CD14-positive monocyte (primary cell): ENCODE results near the gene BSND. TPM values are rescaled to one million over a fixed set of nuclear protein-coding genes. Genes with fewer than 3 reads are reported as not detected.
A peak's percentile ranks its signal among the peaks of the same experiment; 100 is the strongest.

Source experiments
- DNase-seq, 3 donors: peaks; one replicate each; pipeline ENCODE4 v3.0.0-alpha.2; 2011 to 2022
- H2AFZ ChIP-seq: 2 replicates; pipeline ENCODE4 v1.6.0; 2012; ENCODE audit warnings: mild to moderate bottlenecking, low read depth, low read length, inconsistent platforms; ENCODE audit not compliant: insufficient read depth, poor library complexity, severe bottlenecking
- H3K27ac ChIP-seq, 2 donors: 1 replicate in 1 of 2; 2 replicates in 1 of 2; pipeline ENCODE4 v1.5.1; 2012 to 2013; ENCODE audit warnings: low read length in 2 of 2, control low read depth in 1 of 2, inconsistent platforms in 1 of 2, low read depth in 1 of 2, mild to moderate bottlenecking in 1 of 2
- H3K27me3 ChIP-seq, 2 donors: one replicate each; pipeline versions ENCODE4 v1.6.0 to v1.6.1; 2011 to 2013; ENCODE audit warnings: low read length in 2 of 2; ENCODE audit not compliant: control insufficient read depth in 2 of 2, insufficient read depth in 2 of 2
- H3K36me3 ChIP-seq, 2 donors: replicated peaks in 1 of 2; 1 replicate in 1 of 2; 2 replicates in 1 of 2; pipeline versions ENCODE4 v1.5.1 to v1.6.1; 2012 to 2013; ENCODE audit warnings: low read length in 2 of 2, control low read depth in 1 of 2, inconsistent platforms in 1 of 2, mild to moderate bottlenecking in 1 of 2; ENCODE audit not compliant: insufficient read depth in 2 of 2, control insufficient read depth in 1 of 2
- H3K4me1 ChIP-seq, 2 donors: 1 replicate in 1 of 2; 2 replicates in 1 of 2; pipeline versions ENCODE4 v1.5.1 to v1.6.1; 2012 to 2013; ENCODE audit warnings: low read length in 2 of 2, control low read depth in 1 of 2, inconsistent platforms in 1 of 2, mild to moderate bottlenecking in 1 of 2, moderate library complexity in 1 of 2; ENCODE audit not compliant: insufficient read depth in 2 of 2, control insufficient read depth in 1 of 2
- H3K4me2 ChIP-seq: replicated peaks from 2 replicates; pipeline ENCODE3; 2012; ENCODE audit warnings: low read length, moderate library complexity, mild to moderate bottlenecking; ENCODE audit not compliant: poor library complexity, severe bottlenecking; ENCODE audit errors: extremely low read depth
- H3K4me3 ChIP-seq, 3 experiments: fragments of 200-600 bp in 1 of 3; sonication (generic) in 1 of 3; replicated peaks in 1 of 3; 1 replicate in 2 of 3; 2 replicates in 1 of 3; pipeline ENCODE4 v1.5.1; 2011 to 2013; ENCODE audit warnings: low read length in 3 of 3, mild to moderate bottlenecking in 3 of 3, control low read depth in 2 of 3, low read depth in 2 of 3, inconsistent platforms in 1 of 3, moderate library complexity in 1 of 3
- H3K79me2 ChIP-seq: 2 replicates; pipeline ENCODE4 v1.6.0; 2012; ENCODE audit warnings: mild to moderate bottlenecking, control low read depth, inconsistent platforms, low read length, moderate library complexity; ENCODE audit not compliant: insufficient read depth
- H3K9ac ChIP-seq: 2 replicates; pipeline ENCODE4 v1.6.0; 2017; ENCODE audit warnings: low read length, mild to moderate bottlenecking; ENCODE audit not compliant: insufficient read depth, poor library complexity, severe bottlenecking
- H3K9me3 ChIP-seq, 2 donors: replicated peaks in 1 of 2; 1 replicate in 1 of 2; 2 replicates in 1 of 2; pipeline versions ENCODE4 v1.5.1 to v1.6.1; 2012 to 2013; ENCODE audit warnings: low read length in 2 of 2, control low read depth in 1 of 2; ENCODE audit not compliant: control insufficient read depth in 1 of 2, insufficient read depth in 1 of 2
- H4K20me1 ChIP-seq: 2 replicates; pipeline ENCODE4 v1.6.0; 2012; ENCODE audit warnings: mild to moderate bottlenecking, low read length, control low read depth, moderate library complexity; ENCODE audit not compliant: insufficient read depth
- H3K27ac Mint-ChIP-seq, 7 donors: one replicate each; pipeline ENCODE4 v1.8.0; 2020; ENCODE audit warnings: mild to moderate bottlenecking in 7 of 7, mixed read lengths in 7 of 7, moderate library complexity in 6 of 7, inconsistent platforms in 2 of 7
- H3K27me3 Mint-ChIP-seq, 3 donors: one replicate each; pipeline ENCODE4 v1.8.0; 2021 to 2022; ENCODE audit warnings: low read depth in 3 of 3, mild to moderate bottlenecking in 3 of 3, mixed read lengths in 3 of 3, moderate library complexity in 3 of 3, inconsistent platforms in 1 of 3
- H3K36me3 Mint-ChIP-seq, 2 donors: one replicate each; pipeline ENCODE4 v1.8.0; 2020; ENCODE audit warnings: mixed read lengths in 2 of 2, inconsistent platforms in 1 of 2, mild to moderate bottlenecking in 1 of 2
- H3K4me1 Mint-ChIP-seq: one replicate; pipeline ENCODE4 v1.8.0; 2020; ENCODE audit warnings: mild to moderate bottlenecking, mixed read lengths
- H3K4me3 Mint-ChIP-seq, 2 donors: one replicate each; pipeline ENCODE4 v1.8.0; 2020; ENCODE audit warnings: mild to moderate bottlenecking in 2 of 2, mixed read lengths in 2 of 2, moderate library complexity in 1 of 2
- H3K9me3 Mint-ChIP-seq, 7 donors: one replicate each; pipeline ENCODE4 v1.8.0; 2020 to 2022; ENCODE audit warnings: mixed read lengths in 7 of 7, mild to moderate bottlenecking in 6 of 7, moderate library complexity in 6 of 7, inconsistent platforms in 2 of 7
- CTCF ChIP-seq: fragments of 200-600 bp; IDR thresholded peaks from one replicate; pipeline ENCODE4 v1.8.0; 2022; ENCODE audit warnings: antibody characterized with exemption, mild to moderate bottlenecking
- WGBS: methylation state at CpG from one replicate; pipeline ENCODE4 v1.1.5; 2013; ENCODE audit warnings: missing lambda C conversion rate; ENCODE audit not compliant: insufficient coverage; 5-methylcytosine and 5-hydroxymethylcytosine counted together
- intact Hi-C, 2 donors: fragments of 100-400 bp; cut with micrococcal nuclease; formaldehyde crosslinking; loops; one replicate each; pipeline versions ENCODE4 v1.15.0 to v1.15.1; 2023
- polyA plus RNA-seq, 3 donors: library from polyadenylated mRNA; depleted of rRNA in 1 of 3; unstranded in 2 of 3; stranded (reverse) in 1 of 3; fragments of 300-500 nt in 2 of 3; fragments of >200 nt in 1 of 3; fragmentation: Illumina TruSeq in 2 of 3; gene quantifications; 1 replicate in 2 of 3; 2 replicates in 1 of 3; pipeline ENCODE4 v1.2.3, GENCODE V29; 2012 to 2021

BSND gene
- polyA plus RNA-seq, 3 donors, result not detected

GRCh38 chr1:55055951-55056631 lies 57.4 kb downstream of the BSND start:
- H3K36me3 Mint-ChIP-seq, result no peaks in the 10 kb centered on the region
- Histone ChIP-seq H2AFZ (no peak overlapping the region), H3K27ac (no peak overlapping the region), H3K9ac (no peak overlapping the region), H3K27me3 (no peaks in the 10 kb centered on the region), H3K4me2 (no peak overlapping the region), H4K20me1 (no peaks in the 10 kb centered on the region), H3K36me3 (no peaks in the 10 kb centered on the region), H3K9me3 (no peaks in the 10 kb centered on the region), H3K4me3 (no peak overlapping the region), H3K79me2 (no peaks in the 10 kb centered on the region), H3K4me1 (peaks cover 12 to 13% of the 10 kb centered on the region in 2 donors)
- H3K27me3 Mint-ChIP-seq, result peaks cover 4 to 12% (median 9%) of the 10 kb centered on the region in 3 donors
- peak overlapping the region; percentile 44 to 67 for H3K4me3 Mint-ChIP-seq
- no peak overlapping the region for H3K27ac Mint-ChIP-seq
- peaks cover 14% of the 10 kb centered on the region for H3K4me1 Mint-ChIP-seq
- TF ChIP-seq CTCF, result no peak
- WGBS, result 86% methylated on average over 13 of the region's 42 CpGs
- H3K9me3 Mint-ChIP-seq, result peaks cover 0 to 3% (median 0%) of the 10 kb centered on the region in 7 donors
- intact Hi-C loops, result no loop called here
- DNase-seq, result no peak

- intact Hi-C loops, result no loop called here
- Histone ChIP-seq H3K9me3 (no peaks in the 10 kb centered on the region), H3K36me3 (no peaks in the 10 kb centered on the region), H3K4me2 (no peak overlapping the region), H3K27ac (no peak overlapping the region), H4K20me1 (no peaks in the 10 kb centered on the region), H3K4me1 (peaks cover 12 to 13% of the 10 kb centered on the region in 2 donors), H3K4me3 (no peak overlapping the region), H3K27me3 (no peaks in the 10 kb centered on the region), H2AFZ (no peak overlapping the region), H3K79me2 (no peaks in the 10 kb centered on the region), H3K9ac (no peak overlapping the region)
- Mint-ChIP-seq H3K27ac (peak overlapping the region in 1 of 7 donors; percentile 40), H3K36me3 (no peaks in the 10 kb centered on the region), H3K4me1 (peaks cover 14% of the 10 kb centered on the region), H3K27me3 (peaks cover 4 to 12% (median 6%) of the 10 kb centered on the region in 3 donors), H3K9me3 (peaks cover 0 to 3% (median 0%) of the 10 kb centered on the region in 7 donors), H3K4me3 (peak overlapping the region; percentile 44 to 67)
- 99% methylated on average over 14 of the region's 20 CpGs for WGBS
- TF ChIP-seq CTCF, result no peak
- DNase-seq, result no peak
These were observed 57.9 kb downstream of the BSND start for GRCh38 chr1:55056632-55056992.
